Hematopoietic multipotent progenitor cell (in vitro differentiated cells): ENCODE data around the gene OR2G6. TPM values are rescaled to one million over a fixed set of nuclear protein-coding genes. Genes with fewer than 3 reads are reported as not detected.
"Not testable (repeated sequence)": the region's sequence is repeated elsewhere in the genome, so short reads cannot be mapped to it uniquely, and the experiment has no call there.

Source experiments
- DNase-seq, 3 donors: peaks; one replicate each; pipeline ENCODE4 v3.0.0-alpha.2; 2011 to 2015; ENCODE audit warnings: low read depth in 2 of 3, low spot score in 2 of 3
- total RNA-seq: library from RNA; depleted of rRNA; stranded (reverse); fragments of >200 nt; gene quantifications from one replicate; pipeline ENCODE4 v1.2.3, GENCODE V29; 2012

OR2G6 gene
- not detected for total RNA-seq

DNA sequence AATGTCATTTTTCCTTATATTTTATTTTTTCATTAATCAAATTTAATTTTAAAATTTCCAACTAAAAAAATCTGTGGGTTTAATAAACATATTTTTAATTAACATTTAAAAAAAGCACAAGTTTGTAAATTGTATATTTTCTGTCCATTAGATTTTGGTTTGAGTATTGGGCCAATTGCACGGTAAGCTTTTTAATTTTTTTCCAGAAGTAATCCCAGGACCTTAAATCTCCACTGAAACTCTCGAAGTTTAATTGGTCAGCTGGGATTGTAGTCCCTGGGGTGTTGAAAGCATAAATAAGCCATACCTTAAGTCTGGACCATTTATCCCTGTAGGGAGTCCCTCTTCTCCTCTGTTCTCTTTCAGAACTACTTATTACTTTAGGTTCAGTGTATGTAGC, at the start of gene OR2G6:
TSS of gene OR2G6 (plus strand) at position 301 of the 400 bp plus-strand sequence. CDS start 13,574 bp downstream, outside the sequence.
- not testable (repeated sequence) for DNase-seq

DNA sequence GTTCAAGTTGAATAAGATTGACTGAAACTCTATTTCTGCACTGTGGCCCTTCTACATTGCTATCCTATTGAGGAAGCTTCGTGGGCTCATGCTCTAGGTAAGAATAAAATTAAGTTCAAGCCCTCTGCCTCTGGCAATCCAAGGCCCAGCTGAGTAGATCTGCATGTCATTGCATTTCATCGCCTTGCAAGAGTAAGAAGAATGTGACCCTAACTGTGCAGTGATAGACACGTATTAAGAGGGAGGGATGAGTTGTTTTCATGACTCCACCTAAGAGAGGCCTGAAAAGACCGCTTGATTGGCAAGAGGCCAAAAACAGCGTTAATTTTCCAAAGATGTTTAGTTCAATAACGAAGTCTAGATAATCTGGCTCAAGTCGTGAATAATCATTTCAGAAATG, 48.8 kb upstream of the OR2G6 start:
- DNase-seq = not testable (repeated sequence)

DNA sequence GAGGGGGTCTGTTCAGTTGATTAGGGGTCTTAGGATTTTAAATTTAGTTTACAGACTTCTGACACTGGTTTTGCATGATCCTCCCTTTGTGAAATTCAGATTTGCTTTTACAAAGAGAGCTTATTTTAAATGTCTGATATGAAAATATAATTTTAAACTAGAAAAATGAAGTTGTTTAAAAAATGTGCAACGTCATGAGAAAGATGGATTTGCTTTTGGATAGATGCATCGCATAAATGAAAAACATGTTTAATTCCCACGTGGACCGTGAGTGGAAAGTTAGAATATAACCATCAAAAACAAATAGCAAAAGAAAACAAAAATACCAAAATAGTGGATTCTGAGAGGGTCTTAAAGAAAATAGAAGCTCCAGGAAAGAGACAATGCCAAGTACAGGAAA, 36.7 kb upstream of the OR2G6 start:
- DNase-seq = no peak

DNA sequence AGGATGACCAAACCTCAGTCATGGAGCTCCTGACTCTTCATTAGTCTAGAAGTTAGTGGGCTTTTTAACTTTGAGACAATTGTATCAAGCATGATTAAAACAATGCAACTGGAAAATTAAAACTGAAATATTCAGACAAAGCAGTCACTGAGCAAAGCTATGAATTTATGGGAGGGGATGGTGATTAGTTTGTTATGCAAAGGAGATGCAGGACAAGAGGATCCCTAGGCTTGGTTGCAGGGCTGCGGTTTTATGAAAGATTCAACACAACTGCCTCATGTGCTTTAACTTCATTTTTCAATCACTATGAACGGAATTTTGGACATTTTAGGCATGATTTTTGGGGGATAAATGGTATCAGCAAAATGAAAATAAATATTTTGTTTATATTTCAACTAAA, 35.8 kb upstream of the OR2G6 start:
- DNase-seq = not testable (repeated sequence)

DNA sequence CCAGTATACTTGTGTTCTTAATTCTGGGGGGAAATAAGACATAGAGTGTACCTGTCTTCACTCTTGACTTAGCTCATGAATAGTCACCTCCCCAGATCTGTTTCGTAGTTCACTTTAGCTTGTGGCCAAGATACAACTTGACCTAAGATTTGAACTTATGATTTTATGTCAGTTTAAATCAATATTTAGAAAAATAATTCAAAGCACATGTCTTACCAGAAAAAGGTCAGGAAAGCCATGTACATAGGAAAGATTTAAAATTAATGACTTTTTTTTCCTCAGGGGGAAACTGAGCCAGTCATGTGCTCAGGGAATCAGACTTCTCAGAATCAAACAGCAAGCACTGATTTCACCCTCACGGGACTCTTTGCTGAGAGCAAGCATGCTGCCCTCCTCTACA, 34.8 kb upstream of the OR2G6 start, which contains the start of gene OR2T3:
TSS of gene OR2T3 (plus strand) at position 301 of the 400 bp plus-strand sequence. CDS start at position 301, 0 bp downstream.
- DNase-seq = not testable (repeated sequence)

DNA sequence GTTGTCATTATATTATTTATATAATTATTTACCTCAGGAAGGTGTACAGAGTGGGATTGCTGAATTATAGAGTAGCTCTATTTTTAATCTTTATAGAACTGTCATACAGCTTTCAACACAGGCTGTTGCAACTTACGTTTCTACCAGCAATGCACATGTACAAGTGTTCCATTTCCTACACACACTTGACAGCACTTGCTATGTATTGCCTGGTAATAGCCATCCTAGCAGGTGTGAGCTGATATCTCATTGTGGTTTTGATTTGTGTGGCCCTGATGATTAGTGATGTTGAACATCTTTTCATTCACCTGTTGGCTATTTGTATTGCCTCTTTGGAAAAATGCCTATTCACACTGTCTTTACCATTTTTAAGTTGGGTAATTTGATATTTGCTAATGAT, 32.2 kb upstream of the OR2G6 start:
- DNase-seq = not testable (repeated sequence)

DNA sequence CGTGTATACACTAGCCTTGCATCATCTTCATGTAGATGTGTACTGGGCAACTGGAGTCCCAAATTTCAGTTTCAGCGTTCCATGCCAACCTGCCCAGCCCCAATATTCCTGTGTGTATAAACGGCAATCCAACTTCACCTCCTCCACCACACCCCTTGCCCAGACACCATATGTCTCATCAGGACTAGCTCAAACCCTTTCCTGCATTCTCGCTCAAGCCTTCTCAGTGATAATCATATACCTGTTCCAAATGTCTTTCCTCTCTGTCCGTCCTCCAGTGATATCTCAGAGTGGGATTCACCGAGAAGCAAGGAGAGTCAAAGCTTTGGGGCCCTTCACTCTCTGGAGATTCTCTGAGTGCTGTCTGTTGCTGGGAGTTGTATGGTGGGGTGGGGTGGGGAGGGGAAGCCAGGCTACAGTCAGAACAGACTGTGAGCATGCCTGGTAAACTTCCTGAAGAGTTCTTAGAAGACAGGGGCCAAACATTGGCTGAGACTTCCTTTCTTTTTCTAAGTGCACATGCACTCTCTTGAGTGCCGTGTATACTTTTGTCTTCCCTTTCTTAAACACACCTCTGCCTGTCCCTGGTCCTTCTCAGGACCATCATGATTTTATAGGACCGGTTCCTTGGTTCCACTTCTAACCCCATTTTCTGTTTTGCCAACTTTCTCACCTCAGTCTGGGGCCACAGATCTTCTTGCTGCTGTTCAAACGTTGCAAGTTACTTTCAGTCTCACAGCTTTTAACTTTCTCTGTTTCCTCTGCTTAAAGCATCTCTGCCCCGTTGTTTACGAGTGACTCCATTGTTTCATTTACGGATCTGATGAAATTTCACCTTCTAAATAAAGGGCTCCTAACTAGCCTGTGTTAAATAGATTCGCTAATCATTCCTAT, 25.9 kb upstream of the OR2G6 start:
- peak in 2 of 3 donors; percentile 10 to 11 for DNase-seq

DNA sequence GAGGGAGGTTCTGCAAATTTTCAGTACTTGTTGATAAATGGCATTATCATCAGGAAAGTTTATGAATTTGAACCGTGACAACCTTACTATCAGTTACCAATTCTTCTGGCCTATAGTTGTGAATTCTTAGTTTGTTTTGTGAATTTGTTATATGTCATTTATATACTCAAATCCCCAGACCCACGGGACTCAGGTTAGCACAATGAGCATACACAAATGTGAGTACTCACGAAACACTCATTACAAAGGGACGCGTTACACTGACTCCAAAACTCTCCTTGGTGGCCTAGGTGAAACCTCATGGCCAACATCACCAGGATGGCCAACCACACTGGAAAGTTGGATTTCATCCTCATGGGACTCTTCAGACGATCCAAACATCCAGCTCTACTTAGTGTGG, 19.6 kb upstream of the OR2G6 start, which contains the start of gene OR2T5:
TSS of gene OR2T5 (plus strand) at position 301 of the 400 bp plus-strand sequence. CDS start at position 301, 0 bp downstream.
- not testable (repeated sequence) for DNase-seq

DNA sequence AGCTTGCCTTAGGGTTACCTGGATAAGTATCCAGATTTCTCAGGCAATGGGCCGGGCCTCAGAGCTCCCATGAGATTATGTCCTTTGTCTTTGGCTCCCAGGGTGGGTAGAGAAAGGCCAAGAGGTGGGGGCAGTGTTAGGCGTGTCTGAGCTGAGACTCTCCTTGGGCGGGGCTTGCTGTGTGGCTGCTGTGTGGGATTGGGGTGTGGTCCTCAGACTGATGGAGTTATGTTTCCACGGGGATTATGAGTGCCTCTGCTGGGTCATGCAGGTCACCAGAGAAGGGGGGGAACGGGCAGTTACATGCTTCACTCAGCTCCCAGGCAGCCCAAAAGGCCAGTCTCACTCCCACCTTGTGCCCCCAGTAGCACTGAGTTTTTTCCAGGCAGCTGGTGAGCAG, 11.2 kb upstream of the OR2G6 start:
- DNase-seq = not testable (repeated sequence)

DNA sequence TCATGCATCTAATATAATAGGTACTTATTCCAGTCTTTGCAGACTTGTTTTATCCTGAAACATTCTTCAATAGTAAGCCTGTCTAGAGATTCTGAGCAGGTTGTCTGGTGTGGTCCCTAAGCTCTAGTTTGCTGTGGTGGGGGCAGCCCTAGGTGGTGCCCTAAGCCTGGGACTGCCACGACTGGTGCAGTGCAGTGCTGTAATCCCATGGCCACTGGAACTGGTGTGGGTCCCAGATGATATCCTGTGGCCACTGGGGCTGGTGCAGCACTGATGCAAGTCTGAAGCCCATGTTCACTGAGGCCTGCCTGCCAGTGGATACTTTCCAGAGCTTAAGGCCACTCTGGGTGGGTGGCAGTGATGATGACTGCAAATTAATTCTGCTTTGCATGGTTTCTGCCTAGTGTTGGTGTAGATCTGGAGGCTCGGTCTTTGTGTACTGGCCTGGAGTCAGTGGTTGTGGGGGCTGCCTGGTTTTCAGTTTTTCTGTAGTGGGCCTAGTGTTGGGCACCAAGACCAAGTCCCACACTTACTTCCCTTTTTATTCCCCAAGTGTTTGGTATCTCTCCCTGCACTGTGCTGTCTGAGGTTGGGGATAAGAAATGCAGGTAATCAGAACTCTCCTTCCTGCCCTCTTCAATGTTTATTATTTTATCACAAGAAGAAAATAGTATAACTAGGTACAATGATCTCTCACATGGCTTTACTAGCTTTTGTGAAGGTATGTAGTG, 7.4 kb upstream of the OR2G6 start:
- not testable (repeated sequence) for DNase-seq

DNA sequence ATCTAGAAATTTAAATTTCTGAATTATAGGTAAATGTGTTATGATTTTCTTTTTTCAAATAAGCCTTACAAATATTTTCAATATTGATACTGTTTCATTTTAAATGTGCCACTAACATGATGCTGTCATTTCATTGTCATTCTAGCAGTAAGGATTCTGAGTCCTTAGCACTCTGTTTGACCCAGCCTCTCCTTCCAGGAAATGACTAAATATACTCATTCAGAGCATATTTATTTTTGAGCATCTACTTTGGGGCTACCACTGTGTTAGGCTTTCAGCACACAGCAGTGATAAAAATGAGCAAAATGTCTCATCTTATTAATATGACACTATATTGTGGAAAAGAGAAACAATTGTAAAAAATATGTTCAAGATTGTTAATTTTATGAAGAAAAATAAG, 2.3 kb downstream of the OR2G6 start:
- not testable (repeated sequence) for DNase-seq

DNA sequence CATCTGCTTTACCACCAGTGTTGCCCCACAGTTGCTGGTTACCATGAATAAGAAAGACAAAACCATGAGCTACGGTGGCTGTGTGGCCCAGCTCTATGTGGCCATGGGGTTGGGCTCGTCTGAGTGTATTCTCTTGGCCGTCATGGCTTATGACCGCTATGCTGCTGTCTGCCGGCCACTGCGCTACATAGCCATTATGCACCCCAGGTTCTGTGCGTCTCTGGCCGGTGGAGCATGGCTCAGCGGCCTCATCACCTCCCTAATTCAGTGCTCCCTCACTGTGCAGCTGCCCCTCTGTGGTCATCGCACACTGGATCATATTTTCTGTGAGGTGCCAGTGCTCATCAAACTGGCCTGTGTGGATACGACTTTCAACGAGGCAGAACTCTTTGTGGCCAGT, 14.0 kb downstream of the OR2G6 start:
- DNase-seq = no peak

DNA sequence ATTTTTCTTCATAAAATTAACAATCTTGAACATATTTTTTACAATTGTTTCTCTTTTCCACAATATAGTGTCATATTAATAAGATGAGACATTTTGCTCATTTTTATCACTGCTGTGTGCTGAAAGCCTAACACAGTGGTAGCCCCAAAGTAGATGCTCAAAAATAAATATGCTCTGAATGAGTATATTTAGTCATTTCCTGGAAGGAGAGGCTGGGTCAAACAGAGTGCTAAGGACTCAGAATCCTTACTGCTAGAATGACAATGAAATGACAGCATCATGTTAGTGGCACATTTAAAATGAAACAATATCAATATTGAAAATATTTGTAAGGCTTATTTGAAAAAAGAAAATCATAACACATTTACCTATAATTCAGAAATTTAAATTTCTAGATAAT, 29.6 kb downstream of the OR2G6 start:
- DNase-seq = not testable (repeated sequence)

DNA sequence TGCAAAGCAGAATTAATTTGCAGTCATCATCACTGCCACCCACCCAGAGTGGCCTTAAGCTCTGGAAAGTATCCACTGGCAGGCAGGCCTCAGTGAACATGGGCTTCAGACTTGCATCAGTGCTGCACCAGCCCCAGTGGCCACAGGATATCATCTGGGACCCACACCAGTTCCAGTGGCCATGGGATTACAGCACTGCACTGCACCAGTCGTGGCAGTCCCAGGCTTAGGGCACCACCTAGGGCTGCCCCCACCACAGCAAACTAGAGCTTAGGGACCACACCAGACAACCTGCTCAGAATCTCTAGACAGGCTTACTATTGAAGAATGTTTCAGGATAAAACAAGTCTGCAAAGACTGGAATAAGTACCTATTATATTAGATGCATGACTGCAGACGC, 39.5 kb downstream of the OR2G6 start:
- not testable (repeated sequence) for DNase-seq

DNA sequence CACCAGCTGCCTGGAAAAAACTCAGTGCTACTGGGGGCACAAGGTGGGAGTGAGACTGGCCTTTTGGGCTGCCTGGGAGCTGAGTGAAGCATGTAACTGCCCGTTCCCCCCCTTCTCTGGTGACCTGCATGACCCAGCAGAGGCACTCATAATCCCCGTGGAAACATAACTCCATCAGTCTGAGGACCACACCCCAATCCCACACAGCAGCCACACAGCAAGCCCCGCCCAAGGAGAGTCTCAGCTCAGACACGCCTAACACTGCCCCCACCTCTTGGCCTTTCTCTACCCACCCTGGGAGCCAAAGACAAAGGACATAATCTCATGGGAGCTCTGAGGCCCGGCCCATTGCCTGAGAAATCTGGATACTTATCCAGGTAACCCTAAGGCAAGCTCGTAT, 43.2 kb downstream of the OR2G6 start:
- DNase-seq = not testable (repeated sequence)

DNA sequence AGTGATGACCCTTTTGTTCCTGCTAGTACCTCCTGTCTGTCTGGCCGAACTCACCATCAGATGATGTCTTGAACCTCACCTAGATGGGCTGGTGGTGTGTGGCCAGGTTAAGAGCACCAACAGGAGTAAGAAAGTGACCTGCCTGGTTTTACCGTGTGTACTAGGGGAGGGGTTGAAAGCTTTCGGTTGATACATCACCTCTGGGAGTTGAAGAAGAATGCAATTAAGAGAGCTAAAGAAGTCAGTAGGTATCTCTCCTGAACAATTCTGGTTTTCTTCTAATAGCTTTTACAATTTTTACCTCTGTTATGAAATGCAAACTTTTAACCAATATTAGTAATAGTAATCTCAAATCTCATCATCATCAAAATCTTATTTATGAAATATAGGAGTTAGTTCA, 54.8 kb downstream of the OR2G6 start, which contains the start of gene OR2T29:
TSS of gene OR2T29 (minus strand) at position 101 of the 400 bp plus-strand sequence. CDS start 3,281 bp downstream, outside the sequence.
- not testable (repeated sequence) for DNase-seq

DNA sequence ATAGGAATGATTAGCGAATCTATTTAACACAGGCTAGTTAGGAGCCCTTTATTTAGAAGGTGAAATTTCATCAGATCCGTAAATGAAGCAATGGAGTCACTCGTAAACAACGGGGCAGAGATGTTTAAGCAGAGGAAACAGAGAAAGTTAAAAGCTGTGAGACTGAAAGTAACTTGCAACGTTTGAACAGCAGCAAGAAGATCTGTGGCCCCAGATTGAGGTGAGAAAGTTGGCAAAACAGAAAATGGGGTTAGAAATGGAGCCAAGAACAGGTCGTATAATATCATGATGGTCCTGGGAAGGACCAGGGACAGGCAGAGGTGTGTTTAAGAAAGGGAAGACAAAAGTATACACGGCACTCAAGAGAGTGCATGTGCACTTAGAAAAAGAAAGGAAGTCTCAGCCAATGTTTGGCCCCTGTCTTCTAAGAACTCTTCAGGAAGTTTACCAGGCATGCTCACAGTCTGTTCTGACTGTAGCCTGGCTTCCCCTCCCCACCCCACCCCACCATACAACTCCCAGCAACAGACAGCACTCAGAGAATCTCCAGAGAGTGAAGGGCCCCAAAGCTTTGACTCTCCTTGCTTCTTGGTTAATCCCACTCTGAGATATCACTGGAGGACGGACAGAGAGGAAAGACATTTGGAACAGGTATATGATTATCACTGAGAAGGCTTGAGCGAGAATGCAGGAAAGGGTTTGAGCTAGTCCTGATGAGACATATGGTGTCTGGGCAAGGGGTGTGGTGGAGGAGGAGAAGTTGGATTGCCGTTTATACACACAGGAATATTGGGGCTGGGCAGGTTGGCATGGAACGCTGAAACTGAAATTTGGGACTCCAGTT, 57.9 kb downstream of the OR2G6 start:
- DNase-seq = peak in 1 of 3 donors; percentile 10

DNA sequence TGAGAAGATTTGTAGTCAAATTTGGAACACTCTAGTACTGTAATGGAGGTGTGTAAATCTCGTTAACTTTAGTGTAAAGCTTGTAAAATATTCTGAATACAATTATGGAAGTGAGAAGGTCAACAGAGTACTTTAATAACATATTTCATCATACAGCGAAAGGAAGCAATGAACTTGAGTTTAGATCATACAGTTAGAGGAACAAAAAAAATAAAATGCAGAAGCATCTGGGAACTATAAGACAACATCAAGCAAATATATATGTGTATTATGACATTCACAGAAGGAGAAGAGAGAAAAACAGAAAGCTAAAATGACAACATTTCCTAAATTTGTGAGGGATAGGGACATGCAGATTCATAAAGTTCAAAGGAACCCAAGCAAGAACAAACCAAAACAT, 61.2 kb downstream of the OR2G6 start:
- not testable (repeated sequence) for DNase-seq

DNA sequence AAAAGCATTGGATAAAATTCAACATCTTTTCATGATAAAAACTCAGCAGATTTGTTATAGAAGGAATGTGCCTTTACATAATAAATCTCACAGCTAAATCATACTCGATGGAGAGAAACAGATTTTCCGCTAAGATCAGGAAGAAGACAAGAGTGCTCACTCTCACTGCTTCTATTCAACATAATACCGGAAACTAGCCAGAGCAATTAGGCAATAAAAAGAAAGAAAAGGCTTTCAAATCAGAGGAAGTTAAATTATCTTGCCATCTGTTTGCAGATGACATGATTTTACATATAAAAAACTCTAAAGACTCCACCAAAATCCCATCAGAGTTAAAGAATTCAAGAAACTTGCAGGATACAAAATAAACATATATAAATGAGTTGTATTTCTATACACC, 62.9 kb downstream of the OR2G6 start:
- DNase-seq = not testable (repeated sequence)

DNA sequence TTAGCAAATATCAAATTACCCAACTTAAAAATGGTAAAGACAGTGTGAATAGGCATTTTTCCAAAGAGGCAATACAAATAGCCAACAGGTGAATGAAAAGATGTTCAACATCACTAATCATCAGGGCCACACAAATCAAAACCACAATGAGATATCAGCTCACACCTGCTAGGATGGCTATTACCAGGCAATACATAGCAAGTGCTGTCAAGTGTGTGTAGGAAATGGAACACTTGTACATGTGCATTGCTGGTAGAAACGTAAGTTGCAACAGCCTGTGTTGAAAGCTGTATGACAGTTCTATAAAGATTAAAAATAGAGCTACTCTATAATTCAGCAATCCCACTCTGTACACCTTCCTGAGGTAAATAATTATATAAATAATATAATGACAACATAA, 64.2 kb downstream of the OR2G6 start:
- DNase-seq = not testable (repeated sequence)
